SU-DHL-6 (cell line): Measurements from ENCODE around the gene CD180.

ENCODE experiments used
- H2AFZ ChIP-seq: fragments of 200-600 bp; sonication (generic); 2 replicates; pipeline ENCODE4 v1.6.1; 2014; ENCODE audit warnings: low read depth, mild to moderate bottlenecking, moderate library complexity, mixed read lengths, antibody characterized with exemption, low read length; ENCODE audit not compliant: severe bottlenecking
- H3F3A ChIP-seq: fragments of 200-600 bp; shearing (Covaris generic); 2 replicates; pipeline ENCODE4 v1.6.0; 2016; ENCODE audit warnings: antibody characterized with exemption, mild to moderate bottlenecking; ENCODE audit not compliant: insufficient read depth
- H3K27ac ChIP-seq: fragments of 200-600 bp; sonication (generic); 2 replicates; pipeline ENCODE4 v1.5.1; 2016; ENCODE audit warnings: low read depth, mild to moderate bottlenecking, low read length, moderate library complexity, mixed read lengths
- H3K27me3 ChIP-seq: fragments of 200-600 bp; sonication (generic), shearing (Covaris generic); 2 replicates; pipeline ENCODE4 v1.6.0; 2014; ENCODE audit warnings: mild to moderate bottlenecking, low read length
- H3K36me3 ChIP-seq: fragments of 200-600 bp; sonication (generic); 2 replicates; pipeline ENCODE4 v1.6.1; 2014; ENCODE audit warnings: mild to moderate bottlenecking, low read length, mixed read lengths
- H3K4me2 ChIP-seq: fragments of 300-600, 200-600 bp; shearing (Covaris generic), sonication (generic); 2 replicates; pipeline ENCODE4 v1.6.0; 2014; ENCODE audit warnings: low read length, low read depth, mild to moderate bottlenecking; ENCODE audit not compliant: poor library complexity, severe bottlenecking
- H3K4me3 ChIP-seq: fragments of 200-600 bp; sonication (generic); 2 replicates; pipeline ENCODE4 v1.5.1; 2014; ENCODE audit warnings: antibody characterized with exemption, low read length, mild to moderate bottlenecking, mixed read lengths; ENCODE audit not compliant: insufficient read depth, poor library complexity, severe bottlenecking
- H3K79me2 ChIP-seq: fragments of 200-600 bp; sonication (generic); 2 replicates; pipeline ENCODE4 v1.6.1; 2014; ENCODE audit warnings: mild to moderate bottlenecking, low read length, moderate library complexity; ENCODE audit not compliant: insufficient read depth
- H3K9ac ChIP-seq: fragments of 200-600 bp; sonication (generic); 2 replicates; pipeline ENCODE4 v1.7.0; 2014; ENCODE audit warnings: mild to moderate bottlenecking, low read length
- H3K9me2 ChIP-seq: fragments of 200-600 bp; sonication (generic); replicated peaks from 2 replicates; pipeline ENCODE4 v1.6.1; 2014; ENCODE audit warnings: low read length; ENCODE audit not compliant: insufficient read depth
- H3K9me3 ChIP-seq: fragments of 200-600 bp; sonication (generic); 2 replicates; pipeline ENCODE4 v1.6.1; 2014; ENCODE audit warnings: low read length, mixed read lengths; ENCODE audit not compliant: insufficient read depth
- H4K20me1 ChIP-seq: fragments of 200-600 bp; sonication (generic); 2 replicates; pipeline ENCODE4 v1.6.1; 2014; ENCODE audit warnings: low read depth, mild to moderate bottlenecking, antibody characterized with exemption, low read length, moderate library complexity, mixed read lengths
- CTCF ChIP-seq: fragments of 200-600 bp; sonication (generic); IDR thresholded peaks from one replicate; pipeline ENCODE4 v1.5.1; 2017; ENCODE audit warnings: antibody characterized with exemption, mild to moderate bottlenecking, low read length, moderate library complexity; ENCODE audit not compliant: insufficient read depth, poor library complexity, severe bottlenecking
- EZH2phosphoT487 ChIP-seq: fragments of 200-600 bp; sonication (generic), shearing (Covaris generic); conservative IDR thresholded peaks from 2 replicates; pipeline ENCODE4 v1.6.1; 2018; ENCODE audit warnings: mild to moderate bottlenecking, antibody characterized with exemption, low read length, moderate library complexity, mixed read lengths

CD180 gene

GRCh38 chr5:67181648-67182221 is 14.9 kb downstream of the CD180 start:
- Histone ChIP-seq H3K79me2 (0 out of 2 replicates have a peak, but pooled peaks cover 3% of the 10 kb centered on the region), H3K27ac (no peak overlapping the region), H3K9ac (no peak overlapping the region), H2AFZ (no peak overlapping the region), H3K9me2 (no peaks in the 10 kb centered on the region), H4K20me1 (no peaks in the 10 kb centered on the region), H3F3A (no peaks in the 10 kb centered on the region), H3K36me3 (peaks cover 3% of the 10 kb centered on the region; the same call in 1 of the 2 replicates), H3K4me3 (no peak overlapping the region), H3K27me3 (no peaks in the 10 kb centered on the region), H3K9me3 (peaks cover 2% of the 10 kb centered on the region; the same call in 1 of the 2 replicates), H3K4me2 (no peak overlapping the region)
- TF ChIP-seq CTCF (no peak), EZH2phosphoT487 (no peak)

- no peak overlapping the region for H2AFZ ChIP-seq
- TF ChIP-seq CTCF (no peak), EZH2phosphoT487 (no peak)
- peaks cover 7% of the 10 kb centered on the region; the same call in 1 of the 2 replicates for H3K9me3 ChIP-seq
Observed at GRCh38 chr5:67179697-67180361, 16.8 kb downstream of the CD180 start.

GRCh38 chr5:67178966-67179365 is 17.6 kb downstream of the CD180 start:
- Histone ChIP-seq H3K79me2 (no peaks in the 10 kb centered on the region), H3K9ac (no peak overlapping the region), H3K4me3 (no peak overlapping the region), H3K9me2 (no peaks in the 10 kb centered on the region), H3K27ac (no peak overlapping the region), H3K4me2 (no peak overlapping the region), H3K9me3 (peaks cover 7% of the 10 kb centered on the region; the same call in 1 of the 2 replicates), H4K20me1 (no peaks in the 10 kb centered on the region), H3F3A (no peaks in the 10 kb centered on the region), H2AFZ (no peak overlapping the region), H3K27me3 (no peaks in the 10 kb centered on the region), H3K36me3 (no peaks in the 10 kb centered on the region; the same call in 1 of the 2 replicates)
- TF ChIP-seq CTCF (no peak), EZH2phosphoT487 (no peak)

More at GRCh38 chr5:67179697-67180361, 16.8 kb downstream of the CD180 start:
- Histone ChIP-seq H3K4me2 (no peak overlapping the region), H3K4me3 (no peak overlapping the region), H3F3A (no peaks in the 10 kb centered on the region), H3K36me3 (no peaks in the 10 kb centered on the region; the same call in 1 of the 2 replicates), H3K9ac (no peak overlapping the region), H3K27ac (no peak overlapping the region), H3K27me3 (no peaks in the 10 kb centered on the region), H3K79me2 (no peaks in the 10 kb centered on the region), H3K9me2 (no peaks in the 10 kb centered on the region), H4K20me1 (no peaks in the 10 kb centered on the region)
